Fibroblast of pulmonary artery (primary cell): ENCODE data around the gene AKAP12.
A peak's percentile ranks its signal among the peaks of the same experiment; 100 is the strongest.

ENCODE experiments used
- DNase-seq: peaks from one replicate; pipeline ENCODE4 v3.0.0-alpha.2; 2010; ENCODE audit warnings: low read depth
- H3K4me3 ChIP-seq: replicated peaks from 2 replicates; pipeline ENCODE4 v1.5.1; 2011; ENCODE audit warnings: low read depth, mild to moderate bottlenecking, control low read depth, low read length, moderate library complexity
- TF ChIP-seq, protein P1 (sequence below): IDR thresholded peaks from 2 replicates; pipeline ENCODE4 v1.5.1; 2011; ENCODE audit warnings: mild to moderate bottlenecking, control low read depth, low read length, inconsistent platforms; ENCODE audit errors: missing control alignments

AKAP12 gene, protein sequence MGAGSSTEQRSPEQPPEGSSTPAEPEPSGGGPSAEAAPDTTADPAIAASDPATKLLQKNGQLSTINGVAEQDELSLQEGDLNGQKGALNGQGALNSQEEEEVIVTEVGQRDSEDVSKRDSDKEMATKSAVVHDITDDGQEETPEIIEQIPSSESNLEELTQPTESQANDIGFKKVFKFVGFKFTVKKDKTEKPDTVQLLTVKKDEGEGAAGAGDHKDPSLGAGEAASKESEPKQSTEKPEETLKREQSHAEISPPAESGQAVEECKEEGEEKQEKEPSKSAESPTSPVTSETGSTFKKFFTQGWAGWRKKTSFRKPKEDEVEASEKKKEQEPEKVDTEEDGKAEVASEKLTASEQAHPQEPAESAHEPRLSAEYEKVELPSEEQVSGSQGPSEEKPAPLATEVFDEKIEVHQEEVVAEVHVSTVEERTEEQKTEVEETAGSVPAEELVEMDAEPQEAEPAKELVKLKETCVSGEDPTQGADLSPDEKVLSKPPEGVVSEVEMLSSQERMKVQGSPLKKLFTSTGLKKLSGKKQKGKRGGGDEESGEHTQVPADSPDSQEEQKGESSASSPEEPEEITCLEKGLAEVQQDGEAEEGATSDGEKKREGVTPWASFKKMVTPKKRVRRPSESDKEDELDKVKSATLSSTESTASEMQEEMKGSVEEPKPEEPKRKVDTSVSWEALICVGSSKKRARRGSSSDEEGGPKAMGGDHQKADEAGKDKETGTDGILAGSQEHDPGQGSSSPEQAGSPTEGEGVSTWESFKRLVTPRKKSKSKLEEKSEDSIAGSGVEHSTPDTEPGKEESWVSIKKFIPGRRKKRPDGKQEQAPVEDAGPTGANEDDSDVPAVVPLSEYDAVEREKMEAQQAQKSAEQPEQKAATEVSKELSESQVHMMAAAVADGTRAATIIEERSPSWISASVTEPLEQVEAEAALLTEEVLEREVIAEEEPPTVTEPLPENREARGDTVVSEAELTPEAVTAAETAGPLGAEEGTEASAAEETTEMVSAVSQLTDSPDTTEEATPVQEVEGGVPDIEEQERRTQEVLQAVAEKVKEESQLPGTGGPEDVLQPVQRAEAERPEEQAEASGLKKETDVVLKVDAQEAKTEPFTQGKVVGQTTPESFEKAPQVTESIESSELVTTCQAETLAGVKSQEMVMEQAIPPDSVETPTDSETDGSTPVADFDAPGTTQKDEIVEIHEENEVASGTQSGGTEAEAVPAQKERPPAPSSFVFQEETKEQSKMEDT (N-terminal part only)

DNA sequence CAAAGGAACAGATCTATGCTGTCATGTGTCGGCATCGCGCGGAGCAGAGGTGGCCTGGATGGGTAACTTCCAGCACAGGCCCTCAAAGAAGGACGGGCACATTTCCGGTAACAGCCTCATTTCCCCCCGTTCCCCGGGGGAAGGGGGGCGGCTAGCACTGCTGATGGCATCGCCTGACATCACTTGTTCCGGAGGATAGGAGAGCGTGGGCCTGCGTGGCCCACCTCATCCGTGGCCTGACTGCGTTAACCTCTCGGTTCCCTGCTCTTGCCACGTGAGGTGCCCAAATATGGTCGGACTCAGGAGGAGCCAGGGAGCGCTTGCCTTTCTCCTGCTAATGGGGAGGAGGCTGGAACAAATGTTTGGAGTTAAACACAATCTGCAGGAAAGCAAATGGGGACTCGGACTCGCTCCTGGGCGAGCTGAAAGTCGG lies at the start of gene AKAP12:
AKAP12 (plus strand) TSS at position 365 of the 433 bp plus-strand sequence. CDS start 596 bp downstream, outside the sequence.
- TF ChIP-seq, protein P1, sequence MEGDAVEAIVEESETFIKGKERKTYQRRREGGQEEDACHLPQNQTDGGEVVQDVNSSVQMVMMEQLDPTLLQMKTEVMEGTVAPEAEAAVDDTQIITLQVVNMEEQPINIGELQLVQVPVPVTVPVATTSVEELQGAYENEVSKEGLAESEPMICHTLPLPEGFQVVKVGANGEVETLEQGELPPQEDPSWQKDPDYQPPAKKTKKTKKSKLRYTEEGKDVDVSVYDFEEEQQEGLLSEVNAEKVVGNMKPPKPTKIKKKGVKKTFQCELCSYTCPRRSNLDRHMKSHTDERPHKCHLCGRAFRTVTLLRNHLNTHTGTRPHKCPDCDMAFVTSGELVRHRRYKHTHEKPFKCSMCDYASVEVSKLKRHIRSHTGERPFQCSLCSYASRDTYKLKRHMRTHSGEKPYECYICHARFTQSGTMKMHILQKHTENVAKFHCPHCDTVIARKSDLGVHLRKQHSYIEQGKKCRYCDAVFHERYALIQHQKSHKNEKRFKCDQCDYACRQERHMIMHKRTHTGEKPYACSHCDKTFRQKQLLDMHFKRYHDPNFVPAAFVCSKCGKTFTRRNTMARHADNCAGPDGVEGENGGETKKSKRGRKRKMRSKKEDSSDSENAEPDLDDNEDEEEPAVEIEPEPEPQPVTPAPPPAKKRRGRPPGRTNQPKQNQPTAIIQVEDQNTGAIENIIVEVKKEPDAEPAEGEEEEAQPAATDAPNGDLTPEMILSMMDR = no peak
- DNase-seq = peak; percentile 57
- H3K4me3 ChIP-seq = peak within 1 kb of the TSS; percentile 79

DNA sequence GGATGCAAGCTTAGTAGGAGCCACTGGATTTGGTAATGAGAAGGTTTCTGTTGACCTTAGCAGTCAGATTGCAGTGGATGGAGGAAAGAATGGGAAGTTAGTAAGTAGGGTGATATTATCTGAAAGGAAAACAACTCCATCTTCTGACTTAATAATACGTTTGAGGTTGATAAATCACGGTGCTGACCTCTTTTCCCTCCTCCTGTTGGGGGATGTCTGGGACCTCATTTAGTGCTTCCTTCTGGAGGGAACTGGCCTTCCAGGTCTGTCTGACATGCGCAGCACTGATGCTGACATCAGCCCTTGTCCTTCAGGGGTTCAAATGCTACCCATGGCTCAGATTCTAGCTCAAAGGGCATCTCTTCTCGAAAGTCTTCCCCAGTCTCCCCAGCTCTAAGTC lies 48.2 kb upstream of the AKAP12 start:
- no peak overlapping the region for H3K4me3 ChIP-seq
- TF ChIP-seq, protein P1 = no peak
- no peak for DNase-seq

DNA sequence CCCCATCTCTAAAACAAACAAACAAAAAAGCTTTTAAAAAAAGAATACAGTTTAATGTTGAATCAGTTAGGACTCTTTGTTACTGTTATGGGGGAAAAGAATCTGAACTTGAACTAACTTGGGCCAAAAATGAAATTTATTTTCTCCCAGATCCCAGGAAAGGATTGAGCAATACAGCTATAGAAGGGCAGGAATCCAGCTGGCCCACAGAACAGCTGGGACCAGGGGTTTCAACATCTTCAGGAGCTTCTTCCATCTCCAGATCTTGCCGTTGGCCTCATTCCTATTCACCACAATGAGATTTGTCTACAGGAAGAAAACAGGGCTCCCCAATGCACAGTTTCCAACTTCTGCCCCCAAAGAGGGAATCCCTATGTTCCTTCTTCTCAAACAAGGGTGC lies 43.2 kb upstream of the AKAP12 start:
- H3K4me3 ChIP-seq = no peak overlapping the region
- TF ChIP-seq, protein P1 = no peak
- DNase-seq = peak; percentile 89

DNA sequence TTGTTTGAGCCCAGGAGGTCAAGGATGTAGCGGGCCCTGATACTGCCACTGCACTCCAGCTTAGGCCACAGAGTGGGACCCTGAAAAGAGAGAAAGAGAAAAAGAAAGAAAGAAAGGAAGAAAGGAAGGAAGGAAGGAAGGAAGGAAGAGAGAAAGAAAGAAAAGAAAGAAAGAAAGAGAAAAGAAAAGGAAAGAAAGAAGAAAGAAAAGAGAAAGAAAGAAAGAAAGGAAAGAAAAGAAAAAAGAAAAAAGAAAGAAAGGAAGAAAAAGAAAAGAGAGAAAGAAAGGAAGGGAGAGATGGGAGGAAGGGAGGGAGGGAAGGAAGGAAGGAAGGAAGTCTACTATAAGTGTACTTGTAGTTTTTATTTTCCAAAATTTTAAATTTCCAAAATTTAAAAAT lies 42.2 kb upstream of the AKAP12 start:
- no peak for DNase-seq
- no peak overlapping the region for H3K4me3 ChIP-seq
- TF ChIP-seq, protein P1 = no peak

DNA sequence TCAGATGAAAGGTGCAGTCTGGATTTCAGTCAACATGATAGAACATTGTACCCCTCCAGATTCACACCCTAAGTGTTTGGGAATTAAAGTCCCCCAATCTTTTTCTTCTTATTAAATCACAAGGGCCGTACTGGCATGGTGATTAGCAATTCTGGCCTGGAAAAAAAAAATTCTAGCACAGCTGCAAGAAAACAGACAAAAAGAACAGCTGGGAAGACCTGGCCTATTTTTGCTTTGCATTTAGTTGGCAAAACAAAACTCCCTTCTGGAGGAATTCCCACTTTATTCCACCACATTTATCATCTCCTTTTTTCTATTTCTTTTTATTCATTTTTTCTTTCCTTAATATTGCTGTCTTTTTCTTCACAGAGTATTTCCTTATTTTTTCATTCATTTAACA lies 39.8 kb upstream of the AKAP12 start:
- H3K4me3 ChIP-seq = no peak overlapping the region
- TF ChIP-seq, protein P1 = no peak
- DNase-seq = no peak

DNA sequence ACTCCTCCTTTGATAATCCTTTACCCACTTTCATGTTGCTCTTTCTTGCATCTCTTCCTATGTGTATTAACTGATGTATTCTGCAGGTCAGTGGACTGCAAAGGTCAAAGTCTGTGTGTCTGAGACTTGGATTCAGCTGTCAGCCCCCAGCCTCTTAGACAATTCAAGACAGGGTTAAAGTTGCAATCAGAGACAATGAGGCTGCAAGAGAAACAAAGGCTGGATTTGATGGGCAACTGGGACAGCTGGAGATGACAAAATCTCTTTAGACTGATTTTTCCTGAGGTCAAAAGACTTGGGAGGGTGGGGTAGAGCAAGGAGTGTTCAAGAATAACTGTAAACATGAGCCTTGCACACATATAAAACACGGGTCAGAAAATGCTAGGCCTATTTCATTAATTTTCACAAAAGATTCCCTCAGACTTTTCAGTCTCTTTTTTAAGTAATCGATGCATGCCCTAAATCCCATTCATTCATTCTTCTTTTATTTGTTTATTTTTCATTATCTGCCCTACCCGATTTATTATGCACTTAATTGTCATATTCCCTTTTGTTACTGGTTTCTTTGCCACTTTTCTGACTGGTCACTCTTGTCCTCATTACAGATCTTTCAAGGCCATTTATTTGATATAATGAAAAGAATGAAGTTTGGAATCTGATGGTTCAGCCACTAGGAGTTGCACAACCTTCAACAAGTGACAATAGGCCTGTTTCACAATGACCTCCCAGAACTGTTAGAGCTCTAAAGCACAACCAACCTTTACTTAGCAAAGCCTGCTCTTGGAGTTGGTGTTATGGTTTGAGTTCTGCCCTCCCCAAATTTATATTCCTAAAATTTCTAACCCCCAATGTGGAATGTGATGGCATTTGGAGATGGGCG lies 33.8 kb upstream of the AKAP12 start:
- TF ChIP-seq, protein P1 = no peak
- H3K4me3 ChIP-seq = no peak overlapping the region
- peak; percentile 64 for DNase-seq
